ENCODE data around the gene ADGRV1. TPM values are rescaled to one million over a fixed set of nuclear protein-coding genes. Genes with fewer than 3 reads are reported as not detected.

ADGRV1 gene
- total and polyA plus RNA-seq, 7 donors, result 0.05 to 0.83 (median 0.11) TPM; not detected in 1

GRCh38 chr5:90802474-90803317, 244.1 kb downstream of the ADGRV1 start:
- DNase-seq (no peak), ATAC-seq (no peak)
- no peaks in the 10 kb centered on the region for H3K27me3 ChIP-seq (ENCODE audit: insufficient read depth in 3 of 3, low read length in 2 of 3)
- peaks cover 7% of the 10 kb centered on the region for H3K9me3 ChIP-seq
- no peak overlapping the region for H3K27ac ChIP-seq
- H3K4me3 ChIP-seq, result no peak overlapping the region
- no peaks in the 10 kb centered on the region for H3K4me1 ChIP-seq
- WGBS, 3 donors, result 39 to 40% (median 40%) methylated on average over 6 of the region's 6 CpGs
- no peaks in the 10 kb centered on the region for H3K36me3 ChIP-seq (ENCODE audit: insufficient read depth in 1 of 2, low read depth in 1 of 2)
- intact Hi-C loops (cut with DNase I), result no loop called here
- TF ChIP-seq CTCF (IDR thresholded peaks at IDR 0.05), result peak; percentile 48

- Histone ChIP-seq H3K27ac (no peak overlapping the region), H3K4me3 (no peak overlapping the region), H3K4me1 (no peaks in the 10 kb centered on the region), H3K36me3 (ENCODE audit: insufficient read depth in 1 of 2, low read depth in 1 of 2) (no peaks in the 10 kb centered on the region), H3K9me3 (peaks cover 7% of the 10 kb centered on the region), H3K27me3 (ENCODE audit: insufficient read depth in 3 of 3, low read length in 2 of 3) (no peaks in the 10 kb centered on the region)
- DNase-seq, result no peak
- no peak for ATAC-seq
- intact Hi-C loops (cut with DNase I), result no loop called here
- 74 to 85% (median 81%) methylated on average over 4 of the region's 4 CpGs for WGBS, 3 donors
- no peak for TF ChIP-seq CTCF (IDR thresholded peaks at IDR 0.05)
These were observed 244.8 kb downstream of the ADGRV1 start for GRCh38 chr5:90803381-90803780.

- Histone ChIP-seq H3K36me3 (ENCODE audit: insufficient read depth in 1 of 2, low read depth in 1 of 2) (no peaks in the 10 kb centered on the region), H3K27me3 (ENCODE audit: insufficient read depth in 3 of 3, low read length in 2 of 3) (no peaks in the 10 kb centered on the region), H3K4me1 (no peaks in the 10 kb centered on the region), H3K9me3 (peaks cover 7% of the 10 kb centered on the region), H3K4me3 (no peak overlapping the region), H3K27ac (no peak overlapping the region)
- WGBS, 3 donors, result 46 to 57% (median 46%) methylated on average over 2 of the region's 2 CpGs
- DNase-seq, result no peak
- intact Hi-C loops (cut with DNase I), result no loop called here
- no peak for ATAC-seq
- no peak for TF ChIP-seq CTCF (IDR thresholded peaks at IDR 0.05)
These were observed 245.3 kb downstream of the ADGRV1 start for GRCh38 chr5:90803876-90804275.

- H3K36me3 ChIP-seq (ENCODE audit: insufficient read depth in 1 of 2, low read depth in 1 of 2), result no peaks in the 10 kb centered on the region
- DNase-seq (no peak), ATAC-seq (no peak)
- 49 to 56% (median 50%) methylated on average over 6 of the region's 6 CpGs for WGBS, 3 donors
- no peaks in the 10 kb centered on the region for H3K9me3 ChIP-seq
- intact Hi-C loops (cut with DNase I), result no loop called here
- no peak overlapping the region for H3K27ac ChIP-seq
- TF ChIP-seq CTCF (IDR thresholded peaks at IDR 0.05), result no peak
- H3K4me3 ChIP-seq, result no peak overlapping the region
- no peaks in the 10 kb centered on the region for H3K27me3 ChIP-seq (ENCODE audit: insufficient read depth in 3 of 3, low read length in 2 of 3)
- H3K4me1 ChIP-seq, result no peaks in the 10 kb centered on the region
These were observed 248.9 kb downstream of the ADGRV1 start for GRCh38 chr5:90807496-90807895.
